B cell (primary cell): Measurements from ENCODE around the gene CHCHD3.

Experiments used
- CTCF ChIP-seq: fragments of 200-600 bp; IDR thresholded peaks from one replicate; pipeline ENCODE4 v1.8.0; 2022; ENCODE audit warnings: antibody characterized with exemption, mild to moderate bottlenecking
- EZH2 ChIP-seq: IDR thresholded peaks from 2 replicates; pipeline ENCODE4 v1.6.1; 2012; ENCODE audit warnings: borderline replicate concordance, low read depth, mild to moderate bottlenecking, moderate library complexity, low read length; ENCODE audit not compliant: insufficient read depth, poor library complexity, severe bottlenecking

- no peak for TF ChIP-seq CTCF
- no peak for TF ChIP-seq EZH2
These were observed 138.2 kb downstream of the CHCHD3 start for GRCh38 chr7:132943645-132944044.
